ENCODE measurements around the gene PRXL2A. TPM values are rescaled to one million over a fixed set of nuclear protein-coding genes. Genes with fewer than 3 reads are reported as not detected.
"Not testable (repeated sequence)": the region's sequence is repeated elsewhere in the genome, so short reads cannot be mapped to it uniquely, and the experiment has no call there.

Gene PRXL2A
- total RNA-seq, 1 donor from 2014 or later, result 102 TPM

DNA sequence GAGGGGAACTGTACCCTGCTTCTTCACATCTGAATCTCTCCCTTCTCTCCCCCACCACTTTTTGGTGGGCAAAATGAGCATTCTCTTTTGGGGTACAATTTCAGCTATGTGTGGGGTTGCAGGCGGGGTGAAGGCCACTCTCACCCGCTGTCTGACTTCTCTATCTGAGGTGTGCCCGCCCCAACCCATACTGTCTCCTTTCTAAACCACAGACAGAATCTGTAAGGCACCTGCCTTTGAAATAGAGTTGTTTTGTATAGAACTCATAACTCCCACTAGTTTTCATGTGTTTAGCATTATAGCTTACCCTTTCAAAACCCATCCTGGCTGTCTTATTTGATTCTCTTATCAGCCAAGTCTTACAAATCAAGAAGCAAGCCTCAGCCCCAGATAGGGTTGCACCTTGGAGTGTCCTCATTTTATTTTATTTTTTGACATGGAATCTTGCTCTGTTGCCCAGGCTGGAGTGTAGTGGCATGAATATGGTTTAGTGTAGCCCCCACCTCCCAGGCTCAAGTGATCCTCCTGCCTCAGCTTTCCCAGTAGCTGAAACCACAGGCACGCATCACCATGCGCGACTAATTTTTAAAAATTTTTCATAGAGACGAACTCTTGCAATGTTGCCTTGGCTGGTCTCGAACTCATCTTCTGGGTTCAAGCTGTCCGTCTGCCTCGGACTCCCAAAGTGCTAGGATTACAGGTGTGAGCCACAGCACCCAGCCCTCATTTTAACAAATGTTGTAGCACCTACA, 57.7 kb downstream of the PRXL2A start:
- no peak for ATAC-seq
- intact Hi-C loops (cut with DNase I), result no loop called here
- DNase-seq (ENCODE audit: missing footprints), result no peak

DNA sequence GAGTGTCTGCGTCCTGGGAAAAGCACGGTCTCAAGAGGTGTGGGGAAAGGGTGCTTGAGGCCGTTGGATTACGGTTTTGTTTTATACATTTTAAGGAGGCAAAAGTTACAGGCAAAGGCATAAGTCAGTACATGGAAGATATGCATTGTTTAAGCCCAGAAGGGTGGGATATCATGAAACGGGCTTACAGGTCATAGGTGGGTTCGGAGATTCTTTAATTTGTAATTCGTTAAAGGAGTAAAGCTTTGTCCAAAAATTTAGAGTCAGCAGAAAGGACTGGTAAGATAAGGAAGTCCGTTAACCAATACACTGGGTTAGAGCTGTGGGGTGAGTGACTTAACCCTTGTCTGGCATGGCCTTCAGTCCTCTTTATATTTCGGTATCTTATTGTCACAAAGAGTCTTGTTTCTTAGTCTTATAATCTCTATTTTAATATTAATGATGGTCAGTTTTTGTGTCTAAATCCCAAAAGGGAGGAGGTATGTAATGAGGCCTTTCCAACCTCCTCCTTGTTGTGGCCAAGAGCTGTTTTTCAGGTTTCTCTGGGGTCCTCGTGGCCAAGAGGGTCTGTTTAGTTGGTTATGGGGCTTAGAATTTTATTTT, 58.5 kb downstream of the PRXL2A start:
- no peak for DNase-seq (ENCODE audit: missing footprints)
- intact Hi-C loops (cut with DNase I), result no loop called here
- no peak for ATAC-seq

DNA sequence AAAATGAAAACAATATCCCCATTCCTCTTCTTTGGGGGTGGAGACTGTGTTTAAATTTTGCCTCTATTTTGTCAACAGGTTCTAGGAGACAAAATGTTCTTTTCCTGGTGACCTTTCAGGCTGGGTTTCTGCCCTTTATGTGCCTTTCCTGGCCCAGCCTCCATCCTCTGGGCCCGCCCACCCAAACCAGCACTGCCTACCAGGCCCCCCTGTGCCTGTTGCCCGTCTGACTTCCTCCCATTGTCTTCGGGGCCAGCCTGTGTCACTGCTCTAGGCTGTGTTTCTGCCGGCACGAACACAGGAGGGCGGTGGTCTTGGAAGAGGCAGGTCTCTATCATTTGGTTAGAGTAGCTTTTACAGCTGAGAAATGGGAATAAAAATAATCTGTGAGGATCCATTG, 59.7 kb downstream of the PRXL2A start:
- DNase-seq (ENCODE audit: missing footprints), result peak; percentile 84
- intact Hi-C loops (cut with DNase I), result no loop called here
- peak; percentile 67 for ATAC-seq

DNA sequence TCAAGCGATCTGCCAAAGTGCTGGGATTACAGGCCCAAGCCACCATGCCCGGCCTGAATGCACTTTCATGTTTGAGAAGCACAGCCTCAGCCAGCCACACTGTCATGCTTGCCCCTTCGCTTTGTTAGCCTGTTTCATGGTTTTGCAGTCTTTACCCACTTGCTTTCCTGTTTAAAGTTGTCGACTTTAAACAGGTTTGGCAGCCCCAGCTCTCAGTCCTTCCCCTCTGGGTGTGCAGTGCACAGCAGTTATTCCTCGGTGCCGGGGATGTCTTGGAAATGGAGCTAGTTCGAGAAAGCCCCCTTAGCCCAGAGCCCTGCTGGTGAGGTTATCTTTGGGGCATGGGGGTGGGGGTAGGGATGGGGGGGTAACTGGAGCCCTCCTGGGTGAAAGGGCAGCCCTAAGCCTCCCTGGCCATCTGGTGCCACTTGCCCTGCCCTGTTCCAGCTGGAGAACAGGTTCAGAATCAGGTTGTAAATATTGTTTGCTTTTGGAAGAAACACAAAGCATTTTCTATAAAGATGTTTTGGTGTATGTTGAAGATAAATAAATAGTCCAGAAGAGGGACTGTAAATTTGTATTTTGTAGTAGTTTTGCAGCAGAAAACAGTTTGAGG, 60.6 kb downstream of the PRXL2A start:
- no peak for DNase-seq (ENCODE audit: missing footprints)
- intact Hi-C loops (cut with DNase I), result no loop called here
- ATAC-seq, result no peak

DNA sequence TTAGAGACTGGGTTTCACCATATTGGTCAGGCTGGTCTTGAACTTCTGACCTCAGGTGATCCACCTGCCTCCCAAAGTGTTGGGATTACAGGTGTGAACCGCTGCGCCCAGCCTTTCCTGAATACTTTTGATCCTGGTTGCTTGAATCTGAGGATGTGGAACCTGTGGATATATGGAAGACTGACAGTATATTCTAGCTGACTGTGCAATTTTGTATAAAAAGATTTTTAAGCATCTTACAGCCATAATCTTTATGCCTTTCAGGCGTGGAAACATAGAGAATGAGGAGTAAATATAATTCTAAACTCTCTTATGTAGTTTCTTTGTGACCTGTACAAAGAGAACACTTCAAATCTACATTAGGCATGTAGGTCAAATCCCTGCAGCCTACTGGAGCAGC, 61.9 kb downstream of the PRXL2A start:
- no peak for DNase-seq (ENCODE audit: missing footprints)
- intact Hi-C loops (cut with DNase I), result no loop called here
- ATAC-seq, result no peak

DNA sequence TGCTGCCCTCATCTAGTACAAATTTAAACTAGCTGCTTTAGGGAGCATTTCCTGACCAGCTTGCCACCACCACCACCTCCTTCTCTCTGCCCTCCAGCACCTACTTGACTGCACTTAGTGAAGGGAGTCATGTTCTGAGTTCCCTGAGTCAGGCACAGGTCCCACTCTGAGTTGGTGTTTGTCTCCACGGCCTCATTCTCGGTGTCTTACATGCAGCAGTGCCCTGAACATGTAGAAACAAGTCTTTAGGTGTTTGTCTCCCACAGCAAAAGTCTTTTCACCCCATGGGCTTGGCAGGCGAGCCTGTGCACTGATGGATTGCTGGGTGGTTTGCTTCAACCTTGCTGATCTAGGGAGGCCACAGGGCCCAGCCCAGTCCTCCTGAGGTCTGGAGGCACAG, 62.6 kb downstream of the PRXL2A start:
- ATAC-seq, result no peak
- intact Hi-C loops (cut with DNase I), result no loop called here
- no peak for DNase-seq (ENCODE audit: missing footprints)

DNA sequence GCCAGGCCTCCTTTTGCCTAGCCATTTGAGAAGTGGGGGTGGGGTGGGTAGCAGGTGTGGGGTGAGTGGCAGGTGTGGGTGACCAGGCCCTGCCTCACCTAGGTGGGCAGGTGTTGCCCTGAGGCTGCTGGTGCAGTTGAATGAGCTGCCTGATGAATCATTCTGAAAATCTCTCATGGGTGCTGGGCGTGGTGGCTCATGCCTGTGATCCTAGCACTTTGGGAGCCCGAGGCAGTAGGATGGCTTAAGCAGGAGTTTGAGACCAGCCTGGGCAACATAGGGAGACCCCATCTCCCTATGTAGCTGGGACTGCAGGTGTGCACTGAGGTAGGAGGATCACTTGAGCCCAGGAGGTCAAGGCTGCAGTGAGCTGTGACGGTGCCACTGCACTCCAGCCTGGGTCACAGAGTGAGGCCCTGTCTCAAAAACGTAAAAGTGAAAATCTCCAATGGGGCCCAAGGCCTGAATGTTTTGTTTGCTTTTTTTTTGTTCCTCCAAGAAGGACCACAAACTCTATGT, 63.4 kb downstream of the PRXL2A start:
- no peak for ATAC-seq
- no peak for DNase-seq (ENCODE audit: missing footprints)
- intact Hi-C loops (cut with DNase I), result no loop called here

DNA sequence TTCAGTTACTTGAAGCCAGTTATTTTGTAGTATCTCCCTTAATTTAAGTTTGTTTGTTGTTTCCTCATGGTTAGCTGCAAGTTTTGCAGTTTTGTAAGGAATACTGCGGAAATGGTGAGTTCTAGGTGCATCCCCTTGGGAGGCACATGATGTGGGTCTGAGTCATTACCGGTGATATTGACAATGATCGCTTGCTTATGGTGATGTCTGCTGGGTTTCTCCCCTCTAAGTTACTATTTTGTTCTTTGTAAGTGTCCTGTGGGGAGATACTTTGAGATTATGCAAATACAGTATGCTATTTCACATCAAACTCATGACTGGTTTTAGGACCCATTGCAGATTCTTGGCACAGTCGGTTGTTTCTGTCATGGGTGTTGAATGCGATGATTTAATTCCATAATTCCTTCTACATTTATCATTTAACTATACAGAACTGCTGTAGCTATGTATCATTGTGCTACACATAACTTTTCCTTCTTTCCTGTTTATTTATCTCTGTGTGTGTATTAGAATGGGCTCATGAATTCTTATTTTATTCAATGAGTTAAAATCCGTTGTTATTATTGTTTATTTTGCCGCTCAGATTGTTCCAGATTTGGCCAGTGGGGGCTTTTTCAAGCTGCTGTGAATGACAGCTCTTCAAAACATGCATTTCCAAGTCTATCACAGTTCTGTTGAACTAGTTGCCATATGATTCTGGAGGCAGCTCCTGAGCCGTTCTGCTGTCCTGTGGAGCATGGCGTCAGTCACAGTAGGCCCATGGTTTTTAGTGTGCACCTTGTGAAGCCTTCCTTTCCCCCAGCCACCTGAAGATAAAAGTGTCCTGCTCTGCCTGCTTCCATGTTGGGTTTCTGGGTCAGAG, 64.1 kb downstream of the PRXL2A start:
- ATAC-seq (no peak), DNase-seq (ENCODE audit: missing footprints) (no peak)

DNA sequence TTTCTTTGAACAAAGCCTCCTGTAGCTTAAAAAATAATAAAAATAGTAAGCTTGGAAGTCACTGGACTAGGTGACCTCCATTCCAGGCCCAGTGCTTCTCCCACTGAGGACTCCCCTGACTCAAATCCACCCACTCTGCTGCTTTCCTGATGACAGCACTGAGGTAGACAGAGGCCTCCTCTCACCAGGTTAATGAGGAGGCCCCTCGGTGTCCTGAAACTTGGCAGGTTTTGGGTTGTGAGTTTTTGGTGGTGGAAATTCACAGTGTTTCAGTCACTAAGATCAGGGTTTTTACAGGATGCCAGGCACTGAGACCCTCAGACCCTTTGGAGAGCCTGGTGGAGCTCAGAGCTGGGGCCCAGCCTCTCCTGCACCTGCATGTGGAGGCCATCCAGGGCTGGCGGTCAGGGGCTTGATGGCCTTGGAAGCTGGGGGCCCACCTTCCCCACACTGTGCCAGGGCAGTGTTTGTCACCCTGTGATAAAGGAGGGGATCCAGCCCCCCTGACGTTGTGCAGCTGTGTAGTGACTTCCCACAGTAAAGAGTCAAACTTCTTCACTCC, 64.8 kb downstream of the PRXL2A start:
- no peak for ATAC-seq
- intact Hi-C loops (cut with DNase I), result no loop called here
- no peak for DNase-seq (ENCODE audit: missing footprints)

More for the DNA sequence above, 64.1 kb downstream of the PRXL2A start:
- intact Hi-C loops (cut with DNase I), result no loop called here

DNA sequence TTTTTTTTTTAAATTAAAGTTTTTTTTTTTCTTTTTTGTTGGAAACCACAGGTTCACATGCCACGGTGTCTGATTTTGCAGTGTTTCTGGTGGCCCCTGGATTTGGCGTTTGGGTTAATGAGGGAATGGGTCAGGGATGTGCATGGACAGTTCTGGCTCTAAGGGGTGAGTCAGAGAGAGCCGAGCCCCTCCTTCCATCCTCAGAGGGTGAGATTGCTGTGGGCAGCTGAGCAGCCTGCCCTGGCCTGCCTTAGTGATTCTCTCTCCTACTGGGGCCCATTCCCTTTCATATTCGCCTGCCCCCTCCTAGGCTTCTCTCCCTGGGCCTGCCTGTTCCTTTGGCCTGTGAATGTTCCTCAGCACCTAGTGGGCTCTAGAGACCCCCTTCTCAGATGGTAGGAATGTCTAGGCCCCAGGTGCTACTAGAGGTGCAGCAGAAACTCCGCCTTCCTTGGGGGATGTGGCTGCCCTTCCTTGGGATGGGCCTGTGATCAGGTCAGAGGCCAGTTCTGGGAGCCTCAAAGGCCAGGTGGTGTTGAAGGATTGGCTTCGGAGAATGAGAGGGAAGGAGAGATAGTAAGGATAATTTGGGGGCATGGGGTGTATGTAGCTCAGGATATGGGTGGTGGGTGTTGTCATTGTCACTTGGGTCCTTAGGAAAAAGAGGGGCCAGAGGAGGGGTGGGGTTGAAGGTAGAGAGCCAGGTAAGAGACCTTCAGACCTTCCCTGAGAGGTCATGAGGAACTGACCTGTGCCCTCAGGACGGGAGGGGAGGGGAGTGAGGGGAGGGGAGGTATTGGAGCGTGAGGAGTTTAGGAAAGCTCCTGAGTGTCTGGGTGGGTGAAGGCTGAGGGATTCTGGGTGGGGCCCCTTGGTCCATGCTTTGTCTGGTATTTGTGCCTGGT, 65.6 kb downstream of the PRXL2A start:
- ATAC-seq (no peak), DNase-seq (ENCODE audit: missing footprints) (no peak)
- intact Hi-C loops (cut with DNase I), result loop anchor here (2.0 kb wide), 1 partner anchor 23 kb away; no protein-coding TSS in a partner anchor

DNA sequence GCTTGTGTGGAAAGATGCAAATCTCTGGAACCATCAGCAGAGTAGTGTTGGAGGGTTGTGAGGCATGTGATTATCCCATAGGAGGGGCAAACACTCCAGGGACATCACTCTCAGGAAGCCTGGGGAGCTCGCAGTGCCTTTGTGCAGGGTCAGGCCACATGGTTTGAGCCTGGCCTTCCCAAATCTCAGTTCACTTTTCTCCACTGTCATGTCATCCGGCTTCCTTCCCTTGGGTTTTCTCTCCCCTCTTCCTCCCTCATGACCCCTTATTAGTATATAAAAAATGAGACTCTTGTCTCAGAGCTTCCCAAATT, 66.2 kb downstream of the PRXL2A start:
- peak; percentile 49 for ATAC-seq
- intact Hi-C loops (cut with DNase I), result loop anchor here (2.0 kb wide), 1 partner anchor 22 kb away; no protein-coding TSS in a partner anchor
- no peak for DNase-seq (ENCODE audit: missing footprints)

DNA sequence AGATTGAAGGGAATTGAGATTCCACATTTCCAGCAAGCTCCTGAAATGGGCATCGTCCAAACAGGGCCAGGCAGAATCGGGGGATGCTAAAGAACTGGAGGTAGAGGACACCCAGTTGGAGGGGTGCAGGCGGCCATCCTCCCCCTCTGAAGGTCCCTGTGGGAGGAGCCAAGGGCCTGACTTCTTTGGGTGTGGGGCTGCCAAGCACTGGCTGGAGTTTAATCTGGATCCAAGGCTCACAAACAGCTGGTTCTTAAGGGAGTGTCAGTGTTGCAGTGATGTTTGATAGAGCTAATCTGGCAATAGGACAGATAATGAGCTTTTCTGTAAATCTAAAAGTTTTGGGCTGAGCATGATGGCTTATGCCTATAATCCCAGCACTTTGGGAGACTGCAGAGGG, 66.6 kb downstream of the PRXL2A start:
- intact Hi-C loops (cut with DNase I), result loop anchor here (2.0 kb wide), 1 partner anchor 22 kb away; no protein-coding TSS in a partner anchor

DNA sequence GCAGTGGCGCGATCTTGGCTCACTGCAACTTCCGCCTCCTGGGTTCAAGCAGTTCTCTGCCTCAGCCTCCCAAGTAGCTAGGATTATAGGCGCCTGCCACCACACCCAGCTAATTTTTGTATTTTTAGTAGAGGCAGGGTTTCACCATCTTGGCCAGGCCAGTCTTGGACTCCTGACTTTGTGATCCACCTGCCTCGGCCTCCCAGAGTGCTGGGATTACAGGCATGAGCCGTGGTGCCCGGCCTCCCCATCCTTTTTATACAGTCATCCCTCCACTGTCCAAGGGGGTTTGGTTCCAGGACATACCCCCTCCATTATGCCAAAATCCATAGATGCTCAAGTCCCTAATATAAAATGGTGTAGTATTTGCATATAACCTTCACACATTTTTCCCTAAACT, 67.3 kb downstream of the PRXL2A start:
- intact Hi-C loops (cut with DNase I), result loop anchor here (2.0 kb wide), 1 partner anchor 21 kb away; no protein-coding TSS in a partner anchor
- not testable (repeated sequence) for ATAC-seq; DNase-seq (ENCODE audit: missing footprints)

More for the DNA sequence above, 66.6 kb downstream of the PRXL2A start:
- ATAC-seq, result peak; percentile 56
- DNase-seq (ENCODE audit: missing footprints), result no peak

DNA sequence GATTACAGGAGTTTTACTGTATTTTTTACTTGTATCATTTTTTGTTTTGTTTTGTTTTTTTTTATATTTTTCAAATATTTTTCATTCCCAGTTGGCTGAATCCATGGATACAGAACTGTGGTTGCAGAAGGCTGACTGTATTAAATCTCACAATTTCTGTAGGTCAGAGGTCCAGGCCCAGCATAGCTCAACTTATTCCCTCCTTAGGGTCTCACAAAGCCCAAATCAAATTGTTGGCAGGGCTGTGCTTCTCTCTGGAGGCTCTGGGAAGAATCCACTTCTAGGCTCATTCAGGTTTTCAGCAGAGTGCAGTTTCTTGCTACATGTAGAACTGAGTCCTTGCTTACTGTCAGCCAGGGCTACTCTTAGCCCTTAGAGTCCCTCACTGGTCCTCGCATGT, 68.3 kb downstream of the PRXL2A start:
- no peak for DNase-seq (ENCODE audit: missing footprints)
- no peak for ATAC-seq
- intact Hi-C loops (cut with DNase I), result no loop called here

DNA sequence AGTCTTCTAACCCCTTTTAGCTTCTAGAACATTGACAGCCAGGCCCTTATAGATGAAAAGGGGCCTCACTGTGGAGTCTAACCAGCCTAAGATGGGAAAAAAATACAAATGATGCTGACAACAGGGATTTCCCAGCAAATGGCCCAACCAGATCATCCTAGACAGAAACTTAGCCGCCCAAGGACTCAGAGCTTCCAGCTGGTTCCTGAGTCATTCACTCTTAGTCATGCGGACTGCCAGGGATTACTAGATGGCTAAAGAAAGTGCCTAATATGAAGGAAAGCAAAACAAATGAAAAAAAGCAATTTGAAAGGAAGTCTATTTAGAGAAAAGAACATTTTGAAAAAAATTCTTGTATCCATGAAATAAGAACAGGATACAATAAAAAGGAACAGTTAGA, 69.5 kb downstream of the PRXL2A start:
- intact Hi-C loops (cut with DNase I), result no loop called here
- ATAC-seq (no peak), DNase-seq (ENCODE audit: missing footprints) (no peak)

DNA sequence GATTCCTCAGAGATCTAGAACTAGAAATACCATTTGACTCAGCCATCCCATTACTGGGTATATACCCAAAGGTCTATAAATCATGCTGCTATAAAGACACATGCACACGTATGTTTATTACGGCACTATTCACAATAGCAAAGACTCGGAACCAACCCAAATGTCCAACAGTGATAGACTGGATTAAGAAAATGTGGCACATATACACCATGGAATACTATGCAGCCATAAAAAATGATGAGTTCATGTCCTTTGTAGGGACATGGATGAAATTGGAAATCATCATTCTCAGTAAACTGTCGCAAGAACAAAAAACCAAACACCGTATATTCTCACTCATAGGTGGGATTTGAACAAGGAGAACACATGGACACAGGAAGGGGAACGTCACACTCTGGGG, 72.0 kb downstream of the PRXL2A start:
- intact Hi-C loops (cut with DNase I); ATAC-seq; DNase-seq (ENCODE audit: missing footprints): not testable (repeated sequence)

DNA sequence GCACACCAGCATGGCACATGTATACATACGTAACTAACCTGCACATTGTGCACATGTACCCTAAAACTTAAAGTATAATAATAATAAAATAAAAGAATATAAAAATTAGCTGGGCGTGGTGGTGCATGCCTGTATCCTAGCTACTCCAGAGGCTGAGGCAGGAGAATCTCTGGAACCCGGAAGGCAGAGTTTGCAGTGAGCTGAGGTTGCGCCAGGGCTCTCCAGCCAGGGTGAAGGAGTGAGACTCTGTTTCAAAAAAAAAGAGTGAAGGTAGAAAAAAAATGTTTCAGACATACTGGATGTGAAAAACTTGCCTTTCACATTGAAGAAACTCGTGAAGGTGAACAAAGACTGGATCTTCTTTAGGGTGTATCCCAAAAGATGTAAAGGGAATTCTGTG, 72.5 kb downstream of the PRXL2A start:
- DNase-seq (ENCODE audit: missing footprints), result no peak
- intact Hi-C loops (cut with DNase I), result no loop called here
- ATAC-seq, result no peak

DNA sequence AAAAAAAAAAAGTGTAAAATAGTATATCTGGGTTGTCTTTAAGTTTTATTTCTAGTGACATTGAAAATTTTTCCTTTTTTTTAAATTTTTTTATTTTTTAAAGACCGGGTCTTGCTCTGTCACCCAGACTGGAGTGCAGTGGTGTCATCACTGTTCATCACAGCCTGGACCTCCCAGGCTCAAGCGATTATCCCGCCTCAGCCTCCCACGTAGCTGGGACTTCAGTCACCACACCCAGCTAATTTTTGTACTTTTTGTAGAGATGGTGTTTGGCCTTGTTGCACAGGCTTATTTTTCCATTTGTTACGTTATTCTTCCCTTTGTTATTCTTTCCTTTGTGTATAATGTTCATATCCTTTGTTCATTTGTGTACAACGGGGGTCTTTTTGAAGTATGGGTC, 75.9 kb downstream of the PRXL2A start:
- DNase-seq (ENCODE audit: missing footprints), result no peak
- intact Hi-C loops (cut with DNase I), result no loop called here
- no peak for ATAC-seq

Data from Right ventricle myocardium inferior (tissue), 1 donor.